Cortex of kidney (tissue), 1 donor: ENCODE data around the gene RSPO3.

Experiments
- DNase-seq: peaks from one replicate; lab custom pipeline; 2025; lab: John Stamatoyannopoulos, UW

The RSPO3 gene

DNA sequence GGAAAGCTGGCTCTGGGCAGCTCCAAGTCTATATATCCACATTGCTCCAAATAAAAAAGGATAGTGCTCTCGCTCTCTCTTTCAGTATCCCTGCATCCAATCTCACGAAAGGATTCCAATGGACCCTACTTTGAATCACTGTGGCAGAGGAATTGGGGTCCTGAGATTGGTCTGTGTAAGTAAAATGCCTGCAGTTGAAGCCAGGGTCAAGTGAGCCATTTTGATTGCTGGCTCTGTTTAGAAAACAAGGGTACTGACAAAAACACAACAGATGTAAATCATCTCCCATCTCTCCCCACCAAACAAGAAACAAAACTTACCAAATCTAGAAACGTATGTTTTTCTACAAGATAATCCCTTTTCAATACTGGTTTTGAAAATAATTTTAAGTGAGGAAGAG is 45.6 kb downstream of the RSPO3 start:
- DNase-seq, result no peak

GRCh38 chr6:127164565-127164964 is 46.1 kb downstream of the RSPO3 start:
- no peak for DNase-seq

GRCh38 chr6:127173156-127173940 is 54.9 kb downstream of the RSPO3 start:
- DNase-seq, result no peak

DNA sequence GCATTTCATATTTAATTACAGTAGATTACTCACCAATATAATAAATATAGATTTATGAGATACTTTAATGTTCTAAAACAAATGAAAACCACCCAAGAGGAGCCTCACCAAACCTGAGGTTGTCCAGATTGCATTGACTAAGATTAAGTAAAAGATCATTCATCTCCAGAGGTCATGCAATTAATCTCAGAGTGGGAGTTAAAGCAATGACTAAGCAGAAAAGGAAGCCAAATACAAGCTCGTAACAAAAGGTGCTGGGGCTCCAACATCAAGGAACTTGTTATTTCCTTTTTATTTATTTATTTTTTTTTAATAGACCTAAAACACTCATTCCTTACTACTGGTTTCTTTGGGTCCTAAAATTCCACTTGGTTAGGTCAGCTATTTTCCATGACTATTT is 57.7 kb downstream of the RSPO3 start:
- DNase-seq, result no peak

- DNase-seq, result no peak
Observed at GRCh38 chr6:127177030-127177922, 58.8 kb downstream of the RSPO3 start.

- DNase-seq, result no peak
Observed at GRCh38 chr6:127177923-127178231, 59.4 kb downstream of the RSPO3 start.

DNA sequence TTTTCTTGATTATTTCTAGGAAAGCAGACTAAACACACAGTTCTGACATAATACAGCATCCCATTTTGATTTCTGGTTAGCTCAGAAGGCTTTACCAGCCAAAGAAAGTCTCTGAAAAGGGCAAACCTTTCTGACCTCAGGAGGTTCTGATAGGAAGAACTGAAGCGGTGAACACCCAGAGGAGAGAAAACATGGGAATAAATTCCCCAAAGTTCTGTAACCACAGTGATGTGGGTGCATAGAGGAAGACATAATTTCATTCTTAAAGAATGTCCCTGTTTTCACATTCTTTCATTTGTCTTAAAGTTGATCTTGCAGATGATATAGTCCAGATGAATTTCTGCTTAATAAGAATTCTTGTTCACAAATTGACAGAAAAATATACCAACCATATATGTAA is 60.3 kb downstream of the RSPO3 start:
- DNase-seq, result no peak

- DNase-seq, result no peak
Observed at GRCh38 chr6:127180426-127180825, 62.0 kb downstream of the RSPO3 start.

DNA sequence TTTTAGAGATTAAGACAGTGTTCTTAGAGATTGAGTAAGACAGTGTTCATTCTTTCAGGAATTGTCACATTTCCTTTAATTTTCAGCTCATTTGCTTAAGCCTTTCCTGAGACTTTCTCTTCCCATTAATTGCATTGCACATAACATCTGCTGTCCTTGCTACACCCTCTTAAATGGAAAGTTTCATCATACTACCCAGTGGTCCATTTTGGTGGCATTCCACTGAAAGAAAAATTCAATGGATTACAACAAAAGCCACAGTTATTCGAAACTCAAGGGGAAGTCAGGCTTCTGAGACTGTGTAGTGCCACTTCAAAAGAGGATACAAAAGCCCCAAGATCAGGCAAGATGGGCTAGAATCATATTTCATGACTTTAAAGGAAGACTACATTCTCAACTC is 64.0 kb downstream of the RSPO3 start:
- no peak for DNase-seq

DNA sequence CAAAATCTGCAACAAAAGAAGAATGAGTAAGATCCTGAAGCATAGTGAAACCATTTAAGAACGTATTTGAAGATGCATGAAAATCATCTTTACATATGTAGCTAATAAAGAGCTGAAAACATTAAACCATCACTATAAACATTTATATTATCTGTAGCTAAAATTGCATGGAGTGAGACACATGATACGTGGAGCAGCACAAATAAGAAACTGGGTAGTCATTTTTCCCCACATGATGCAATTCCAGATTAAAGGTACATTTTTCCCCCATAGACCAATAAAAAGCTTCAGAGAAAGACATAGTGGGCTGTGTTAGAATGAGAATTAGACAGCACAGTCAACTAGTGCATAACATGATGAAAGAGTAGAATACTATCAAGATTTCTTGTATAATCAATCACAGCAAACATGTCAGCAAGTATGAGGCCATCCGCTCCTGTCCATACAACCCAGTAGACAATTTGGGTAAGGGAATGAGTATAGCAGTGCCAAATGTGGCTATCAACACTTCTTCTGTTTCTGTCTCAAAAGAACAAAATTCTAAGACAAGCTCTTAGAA is 67.0 kb downstream of the RSPO3 start:
- DNase-seq, result no peak

GRCh38 chr6:127186889-127187288 is 68.4 kb downstream of the RSPO3 start:
- DNase-seq, result no peak

GRCh38 chr6:127188744-127189143 is 70.3 kb downstream of the RSPO3 start:
- no peak for DNase-seq

DNA sequence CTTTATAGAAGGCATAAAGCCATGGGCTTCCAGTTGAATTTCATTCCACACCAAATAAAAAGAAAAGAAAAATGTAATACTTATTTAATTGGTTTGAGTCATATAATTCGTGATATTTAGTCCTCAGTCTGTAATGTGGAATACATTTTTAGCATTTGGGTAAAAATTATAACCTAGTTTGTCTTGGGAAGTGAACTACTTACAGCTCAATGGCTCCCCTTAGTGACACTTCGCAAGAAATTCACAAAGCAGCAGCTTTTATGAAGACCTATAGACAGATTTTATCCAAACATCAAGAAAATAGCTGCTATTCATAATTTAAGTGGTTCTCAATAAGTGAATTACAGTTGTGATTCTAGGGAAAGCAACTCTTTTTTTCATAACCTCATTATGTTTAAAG is 72.1 kb downstream of the RSPO3 start:
- no peak for DNase-seq

DNA sequence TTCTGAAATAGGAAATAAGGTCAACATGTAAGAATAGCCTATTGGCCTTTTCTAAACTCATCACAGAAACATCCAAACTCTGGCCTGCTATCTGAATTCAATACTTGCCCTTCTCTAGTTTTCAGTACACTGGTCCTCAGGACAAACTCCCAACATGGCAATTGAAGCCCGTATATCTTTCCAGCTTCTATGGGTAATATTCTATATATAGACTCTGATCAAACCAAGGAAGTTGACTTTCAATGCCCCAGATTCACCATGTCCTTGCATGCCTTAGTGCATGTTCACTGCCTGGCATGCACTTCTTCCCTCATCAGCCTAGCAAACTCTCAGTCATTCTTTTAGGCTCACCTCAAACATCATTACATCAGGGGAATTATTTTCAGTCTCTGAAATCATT is 73.2 kb downstream of the RSPO3 start:
- DNase-seq, result no peak

DNA sequence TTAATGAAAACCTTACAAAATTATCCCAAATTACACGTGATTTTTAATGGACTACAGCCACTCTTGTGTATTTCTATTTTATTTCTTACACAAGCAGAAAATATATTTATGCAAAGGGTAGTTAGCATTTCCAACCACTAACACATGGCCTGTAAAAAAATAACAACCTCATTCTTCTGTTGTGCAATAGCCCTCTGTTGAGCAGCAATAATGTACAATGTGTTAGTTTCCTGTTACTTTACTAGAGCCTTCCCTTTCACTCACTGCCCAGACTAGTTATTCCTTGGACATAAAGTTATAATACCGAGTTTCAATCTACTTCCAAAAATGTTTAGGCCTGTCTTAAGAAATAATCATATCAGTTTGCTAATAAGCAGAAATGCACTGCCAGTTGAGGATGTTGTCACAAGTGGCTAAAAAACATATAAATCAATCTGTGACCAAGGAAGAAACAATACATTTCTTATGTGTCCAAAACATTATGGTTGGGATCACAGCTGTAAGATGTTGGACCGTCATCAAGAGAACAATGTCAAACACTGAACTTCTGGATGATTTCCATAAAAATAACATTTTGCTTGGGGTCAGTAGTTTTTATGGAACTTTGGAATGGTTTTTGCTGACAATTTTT is 74.6 kb downstream of the RSPO3 start:
- DNase-seq, result no peak

- DNase-seq, result no peak
Observed at GRCh38 chr6:127195833-127196232, 77.4 kb downstream of the RSPO3 start.

DNA sequence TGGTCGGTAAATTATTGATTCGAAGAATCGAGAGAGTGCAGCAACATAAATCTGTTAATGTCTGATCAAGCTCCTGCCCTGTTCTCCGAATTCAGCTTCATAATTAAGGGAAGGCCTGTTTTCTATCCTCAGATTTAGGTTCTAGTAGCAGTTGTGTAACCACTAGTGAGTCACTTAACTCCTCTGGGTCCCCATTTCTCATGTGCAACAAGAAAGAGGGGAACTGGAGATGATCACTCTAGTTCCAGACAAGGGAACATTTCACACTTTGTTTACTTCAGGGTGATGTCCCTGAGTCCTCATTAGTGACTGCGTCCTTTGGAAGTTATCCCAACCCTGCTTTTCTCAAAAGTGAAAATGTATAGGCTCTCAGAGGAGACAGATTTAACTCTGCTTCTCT is 80.1 kb downstream of the RSPO3 start:
- DNase-seq, result no peak

- no peak for DNase-seq
Observed at GRCh38 chr6:127199470-127199869, 81.0 kb downstream of the RSPO3 start.

GRCh38 chr6:127200114-127200513 is 81.6 kb downstream of the RSPO3 start:
- DNase-seq, result no peak

DNA sequence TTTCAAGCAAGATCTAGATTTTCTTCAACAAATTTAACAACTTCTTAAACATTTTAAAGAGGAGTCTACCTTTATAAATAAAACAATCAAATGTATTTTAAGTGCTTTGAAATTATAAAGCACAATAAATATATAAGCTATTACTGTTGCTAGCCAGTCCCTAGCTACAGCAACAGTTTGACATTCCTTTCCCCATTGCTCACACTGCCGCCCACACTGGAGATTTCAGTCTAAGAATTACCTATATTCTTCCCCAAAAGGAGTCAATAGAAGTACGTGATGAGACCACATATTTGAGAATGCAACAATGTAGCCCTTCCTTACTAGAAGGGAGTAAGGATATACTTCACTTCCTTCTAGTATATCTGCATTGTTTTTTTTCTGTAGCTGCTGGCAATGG is 82.8 kb downstream of the RSPO3 start:
- no peak for DNase-seq

DNA sequence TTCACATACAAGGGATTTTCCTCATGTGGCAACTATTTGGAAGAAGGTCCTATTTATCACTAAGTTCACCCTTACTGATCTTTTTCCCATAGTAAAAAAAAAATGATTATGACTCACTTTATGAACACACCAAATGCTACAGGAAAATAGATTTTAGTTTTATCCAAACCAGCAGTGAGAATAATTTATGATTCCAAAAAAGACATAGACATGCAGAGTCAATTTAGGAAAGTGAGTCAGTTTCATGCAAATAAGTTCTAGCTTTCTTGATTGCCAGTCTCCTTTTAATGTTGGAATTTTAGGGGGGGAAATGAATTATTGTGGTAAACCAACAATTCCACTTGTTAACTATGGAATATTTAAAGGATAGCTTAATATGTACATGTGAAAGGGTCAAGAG is 84.2 kb downstream of the RSPO3 start:
- no peak for DNase-seq

- DNase-seq, result no peak
Observed at GRCh38 chr6:127204281-127204680, 85.8 kb downstream of the RSPO3 start.

GRCh38 chr6:127205036-127205435 is 86.6 kb downstream of the RSPO3 start:
- DNase-seq, result no peak
